ENCODE data around the gene CARD6. TPM values are rescaled to one million over a fixed set of nuclear protein-coding genes. Genes with fewer than 3 reads are reported as not detected.

The CARD6 gene
- total and polyA plus RNA-seq, 10 of the 15 experiments (the other 5 are each of a cell fraction or from before 2014, with no cell fraction given), result 0.29 to 1.2 (median 0.62) TPM

DNA sequence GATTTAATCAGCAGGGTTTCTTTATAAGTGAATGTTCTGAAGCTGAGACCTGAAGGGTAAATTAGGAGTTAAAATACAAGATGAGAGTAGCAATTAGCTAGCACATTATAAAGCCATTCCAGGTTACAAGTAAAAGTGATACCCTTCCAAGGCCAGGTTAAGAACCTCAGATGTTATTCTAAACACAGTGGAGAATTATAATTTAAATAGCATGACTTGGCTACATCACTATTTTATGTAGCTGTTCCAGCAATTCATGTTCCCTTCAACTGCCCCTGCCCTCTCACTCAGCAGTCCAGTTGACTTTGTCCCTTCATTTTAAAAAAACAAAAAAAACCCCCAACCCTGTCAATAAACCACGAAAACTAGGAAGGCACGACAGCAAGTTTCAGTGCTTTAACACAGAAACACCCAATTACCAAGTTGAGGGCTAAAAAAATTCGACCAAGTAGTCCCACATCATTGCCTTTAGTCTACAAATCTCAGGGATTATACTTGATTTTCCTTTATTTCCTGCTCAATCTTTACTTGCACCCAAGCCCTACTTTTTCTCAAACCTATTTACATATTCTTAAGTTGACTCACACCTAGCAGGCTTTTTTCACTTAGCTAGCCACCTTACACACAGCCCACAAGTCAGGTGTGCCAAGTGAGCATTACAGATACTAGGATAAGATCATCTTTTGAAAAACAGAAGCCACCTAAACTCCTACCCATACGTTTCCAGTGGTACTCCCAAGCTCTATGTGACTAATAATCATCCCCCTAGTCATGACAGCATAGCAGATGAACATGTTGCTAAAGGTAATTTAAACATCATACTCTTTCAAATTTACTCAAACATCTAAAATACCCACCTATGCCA lies 9.6 kb upstream of the CARD6 start:
- in situ Hi-C loops (cut with MboI), result loop anchor here (5.0 to 10.0 kb wide), 3 partner anchors 347 to 1757 kb away; partner anchors contain the start of genes RICTOR and RIMOC1
- peak; percentile 10; the same call in 2 of the 3 replicates for ATAC-seq
- TF ChIP-seq, protein P1, sequence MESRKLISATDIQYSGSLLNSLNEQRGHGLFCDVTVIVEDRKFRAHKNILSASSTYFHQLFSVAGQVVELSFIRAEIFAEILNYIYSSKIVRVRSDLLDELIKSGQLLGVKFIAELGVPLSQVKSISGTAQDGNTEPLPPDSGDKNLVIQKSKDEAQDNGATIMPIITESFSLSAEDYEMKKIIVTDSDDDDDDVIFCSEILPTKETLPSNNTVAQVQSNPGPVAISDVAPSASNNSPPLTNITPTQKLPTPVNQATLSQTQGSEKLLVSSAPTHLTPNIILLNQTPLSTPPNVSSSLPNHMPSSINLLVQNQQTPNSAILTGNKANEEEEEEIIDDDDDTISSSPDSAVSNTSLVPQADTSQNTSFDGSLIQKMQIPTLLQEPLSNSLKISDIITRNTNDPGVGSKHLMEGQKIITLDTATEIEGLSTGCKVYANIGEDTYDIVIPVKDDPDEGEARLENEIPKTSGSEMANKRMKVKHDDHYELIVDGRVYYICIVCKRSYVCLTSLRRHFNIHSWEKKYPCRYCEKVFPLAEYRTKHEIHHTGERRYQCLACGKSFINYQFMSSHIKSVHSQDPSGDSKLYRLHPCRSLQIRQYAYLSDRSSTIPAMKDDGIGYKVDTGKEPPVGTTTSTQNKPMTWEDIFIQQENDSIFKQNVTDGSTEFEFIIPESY (IDR thresholded peaks at IDR 0.05), result no peak
- no peak for TF ChIP-seq TARDBP (IDR thresholded peaks at IDR 0.05; ENCODE audit: borderline replicate concordance)
- no peak for TF ChIP-seq CBX5 (IDR thresholded peaks at IDR 0.05; ENCODE audit: low read depth)
- no peak for TF ChIP-seq BCL3 (IDR thresholded peaks at IDR 0.05; ENCODE audit: borderline replicate concordance, insufficient read depth, low read depth, low read length, poor library complexity, severe bottlenecking)
- no peak for TF ChIP-seq ELK1 (IDR thresholded peaks at IDR 0.05; ENCODE audit: low read depth, low read length)
- 0 out of 2 replicates have a peak, but pooled peaks have one; percentile 21 for TF ChIP-seq NFIC (IDR thresholded peaks at IDR 0.05; ENCODE audit: low read depth, low read length)
- TF ChIP-seq, protein P2, sequence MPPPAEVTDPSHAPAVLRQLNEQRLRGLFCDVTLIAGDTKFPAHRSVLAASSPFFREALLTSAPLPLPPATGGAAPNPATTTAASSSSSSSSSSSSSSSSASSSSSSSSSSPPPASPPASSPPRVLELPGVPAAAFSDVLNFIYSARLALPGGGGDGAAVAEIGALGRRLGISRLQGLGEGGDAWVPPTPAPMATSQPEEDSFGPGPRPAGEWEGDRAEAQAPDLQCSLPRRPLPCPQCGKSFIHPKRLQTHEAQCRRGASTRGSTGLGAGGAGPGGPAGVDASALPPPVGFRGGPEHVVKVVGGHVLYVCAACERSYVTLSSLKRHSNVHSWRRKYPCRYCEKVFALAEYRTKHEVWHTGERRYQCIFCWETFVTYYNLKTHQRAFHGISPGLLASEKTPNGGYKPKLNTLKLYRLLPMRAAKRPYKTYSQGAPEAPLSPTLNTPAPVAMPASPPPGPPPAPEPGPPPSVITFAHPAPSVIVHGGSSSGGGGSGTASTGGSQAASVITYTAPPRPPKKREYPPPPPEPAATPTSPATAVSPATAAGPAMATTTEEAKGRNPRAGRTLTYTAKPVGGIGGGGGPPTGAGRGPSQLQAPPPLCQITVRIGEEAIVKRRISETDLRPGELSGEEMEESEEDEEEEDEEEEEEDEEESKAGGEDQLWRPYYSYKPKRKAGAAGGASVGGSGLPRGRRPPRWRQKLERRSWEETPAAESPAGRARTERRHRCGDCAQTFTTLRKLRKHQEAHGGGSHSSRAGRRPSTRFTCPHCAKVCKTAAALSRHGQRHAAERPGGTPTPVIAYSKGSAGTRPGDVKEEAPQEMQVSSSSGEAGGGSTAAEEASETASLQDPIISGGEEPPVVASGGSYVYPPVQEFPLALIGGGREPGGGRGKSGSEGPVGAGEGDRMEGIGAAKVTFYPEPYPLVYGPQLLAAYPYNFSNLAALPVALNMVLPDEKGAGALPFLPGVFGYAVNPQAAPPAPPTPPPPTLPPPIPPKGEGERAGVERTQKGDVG (CRISPR knock-in tag; IDR thresholded peaks at IDR 0.05), result no peak
- no peak for TF ChIP-seq BMI1 (IDR thresholded peaks at IDR 0.05; ENCODE audit: borderline replicate concordance)
- TF ChIP-seq, protein P3, sequence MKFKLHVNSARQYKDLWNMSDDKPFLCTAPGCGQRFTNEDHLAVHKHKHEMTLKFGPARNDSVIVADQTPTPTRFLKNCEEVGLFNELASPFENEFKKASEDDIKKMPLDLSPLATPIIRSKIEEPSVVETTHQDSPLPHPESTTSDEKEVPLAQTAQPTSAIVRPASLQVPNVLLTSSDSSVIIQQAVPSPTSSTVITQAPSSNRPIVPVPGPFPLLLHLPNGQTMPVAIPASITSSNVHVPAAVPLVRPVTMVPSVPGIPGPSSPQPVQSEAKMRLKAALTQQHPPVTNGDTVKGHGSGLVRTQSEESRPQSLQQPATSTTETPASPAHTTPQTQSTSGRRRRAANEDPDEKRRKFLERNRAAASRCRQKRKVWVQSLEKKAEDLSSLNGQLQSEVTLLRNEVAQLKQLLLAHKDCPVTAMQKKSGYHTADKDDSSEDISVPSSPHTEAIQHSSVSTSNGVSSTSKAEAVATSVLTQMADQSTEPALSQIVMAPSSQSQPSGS (IDR thresholded peaks at IDR 0.05; ENCODE audit: low read length), result peak; percentile 48; the same call in 1 of the 2 replicates
- TF ChIP-seq PML (IDR thresholded peaks at IDR 0.05; ENCODE audit: low read length), result peak; percentile 42; the same call in 1 of the 2 replicates
- TF ChIP-seq JUNB (IDR thresholded peaks at IDR 0.05), result 0 out of 2 replicates have a peak, but pooled peaks have one; percentile 28
- TF ChIP-seq ZNF207 (IDR thresholded peaks at IDR 0.05; ENCODE audit: borderline replicate concordance), result no peak

More for the DNA sequence above, 9.6 kb upstream of the CARD6 start:
- SMC1A ChIA-PET (ENCODE audit: uncharacterized antibody, unreplicated experiment), result interaction anchor here (0.7 to 2.1 kb wide), 6 partner anchors 9 to 146 kb away, joined by 3 to 7 read pairs (median 3); no protein-coding TSS in a partner anchor
- FAIRE-seq (no peak), DNase-seq (ENCODE audit: low read depth, low spot score) (no peak)
- POLR2A ChIA-PET, result interaction anchor here (0.6 to 1.1 kb wide), 3 partner anchors 10 to 288 kb away, joined by 3 read pairs; no protein-coding TSS in a partner anchor
- Histone ChIP-seq H3K4me2 (ENCODE audit: control insufficient read depth, insufficient read depth) (peak overlapping the region; percentile 82), H3K9ac (ENCODE audit: control insufficient read depth, insufficient read depth, low read length) (no peak overlapping the region), H2AFZ (ENCODE audit: control insufficient read depth, low read depth, low read length) (no peak overlapping the region), H3K27ac (ENCODE audit: control insufficient read depth, insufficient read depth) (no peak overlapping the region), H3K4me3 (peak overlapping the region; percentile 92; the same call in 1 of the 2 replicates), H3K4me1 (ENCODE audit: control insufficient read depth, insufficient read depth, low read length) (peaks cover 11% of the 10 kb centered on the region), H3K36me3 (ENCODE audit: control insufficient read depth in 2 of 2, insufficient read depth in 2 of 2, low read length in 1 of 2) (peaks cover 11 to 61% of the 10 kb centered on the region in 2 experiments), H3K27me3 (replicated peaks in 1 of 2; ENCODE audit: control insufficient read depth in 2 of 2, insufficient read depth in 2 of 2, low read length in 1 of 2) (no peaks in the 10 kb centered on the region), H3K9me3 (replicated peaks; ENCODE audit: control insufficient read depth, insufficient read depth, low read length) (no peaks in the 10 kb centered on the region), H4K20me1 (ENCODE audit: control insufficient read depth, insufficient read depth) (no peaks in the 10 kb centered on the region; the same call in 1 of the 2 replicates), H3K79me2 (ENCODE audit: control insufficient read depth, insufficient read depth, low read length) (peaks cover 52% of the 10 kb centered on the region)
- RAD21 ChIA-PET (ENCODE audit: unreplicated experiment), result no interaction called here
- no TSS peak for BruUV-seq (replicated peaks)
- under 1% methylated on average over 4 of the region's 4 CpGs for WGBS (ENCODE audit: insufficient coverage, insufficient replicate concordance, low lambda C conversion rate, missing lambda C conversion rate)
- intact Hi-C loops (cut with micrococcal nuclease; ENCODE audit: unreplicated experiment), result loop anchor here (10.0 kb wide), 1 partner anchor 347 kb away; no protein-coding TSS in a partner anchor
- CTCF ChIA-PET, result interaction anchor here (1.4 kb wide), 1 partner anchor 19 kb away, joined by 3 read pairs; no protein-coding TSS in a partner anchor

All from GM12878 (cell line).